GM18499 (cell line): Measurements from ENCODE around the gene DPH5.
"Not testable (repeated sequence)": the region's sequence is repeated elsewhere in the genome, so short reads cannot be mapped to it uniquely, and the experiment has no call there.

Source experiments
- ATAC-seq: cut with Tn5 transposase; IDR thresholded peaks from one replicate; pipeline ENCODE4 v1.9.1; 2021; ENCODE audit warnings: moderate number of reproducible peaks; ENCODE audit not compliant: insufficient read depth, unreplicated experiment

The DPH5 gene

GRCh38 chr1:100948721-100949405, 76.7 kb downstream of the DPH5 start:
- not testable (repeated sequence) for ATAC-seq

- ATAC-seq: not testable (repeated sequence)
These were observed 77.8 kb downstream of the DPH5 start for GRCh38 chr1:100947816-100948215.

- ATAC-seq: not testable (repeated sequence)
These were observed 79.5 kb downstream of the DPH5 start for GRCh38 chr1:100946064-100946463.

- ATAC-seq: no peak
These were observed 82.1 kb downstream of the DPH5 start for GRCh38 chr1:100943533-100943932.

GRCh38 chr1:100942304-100943046, 83.1 kb downstream of the DPH5 start:
- ATAC-seq: no peak

- no peak for ATAC-seq
These were observed 83.9 kb downstream of the DPH5 start for GRCh38 chr1:100941580-100942216.

GRCh38 chr1:100941098-100941527, 84.5 kb downstream of the DPH5 start:
- ATAC-seq: no peak
